Vagina (tissue), 2 donors: ENCODE data around the gene MT3. TPM values are rescaled to one million over a fixed set of nuclear protein-coding genes. Genes with fewer than 3 reads are reported as not detected.
A peak's percentile ranks its signal among the peaks of the same experiment; 100 is the strongest.

Experiments
- DNase-seq, 2 donors: peaks; one replicate each; pipeline ENCODE4 v3.0.0-alpha.2; 2017; ENCODE audit errors: extremely low spot score in 2 of 2
- H3K27ac ChIP-seq: fragments of 200-600 bp; sonication (generic); one replicate; pipeline ENCODE4 v1.5.1; 2019
- H3K27me3 ChIP-seq: fragments of 200-600 bp; sonication (generic); one replicate; pipeline ENCODE4 v1.5.1; 2019
- H3K36me3 ChIP-seq, 2 donors: fragments of 200-600 bp; sonication (generic); one replicate each; pipeline ENCODE4 v1.5.1; 2017 to 2019
- H3K4me1 ChIP-seq: fragments of 200-600 bp; sonication (generic); one replicate; pipeline ENCODE4 v1.5.1; 2019
- H3K4me3 ChIP-seq, 2 donors: fragments of 200-600 bp; sonication (generic); 1 replicate in 1 of 2; 2 replicates in 1 of 2; pipeline ENCODE4 v1.5.1; 2016 to 2019
- H3K9me3 ChIP-seq: fragments of 200-600 bp; sonication (generic); one replicate; pipeline ENCODE4 v1.5.1; 2019
- CTCF ChIP-seq, 3 experiments: fragments of 450-650 bp in 2 of 3; fragments of 200-600 bp in 1 of 3; sonication (generic) in 1 of 3; IDR thresholded peaks; one replicate each; pipeline ENCODE4 v1.5.1; 2017 to 2019; ENCODE audit warnings: antibody characterized with exemption in 3 of 3, mild to moderate bottlenecking in 2 of 3, moderate library complexity in 2 of 3
- POLR2A ChIP-seq, 2 donors: fragments of 450-650 bp; IDR thresholded peaks; one replicate each; pipeline ENCODE4 v1.6.1; 2017; ENCODE audit warnings: antibody characterized with exemption in 2 of 2, mild to moderate bottlenecking in 2 of 2, moderate library complexity in 2 of 2
- POLR2AphosphoS5 ChIP-seq, 2 donors: sonication (generic); formaldehyde crosslinking; IDR thresholded peaks; one replicate each; pipeline ENCODE4 v1.9.0; 2017; ENCODE audit warnings: antibody characterized with exemption in 2 of 2, mild to moderate bottlenecking in 2 of 2, low read depth in 1 of 2; ENCODE audit not compliant: insufficient read depth in 1 of 2
- intact Hi-C: fragments of 100-400 bp; cut with DNase I; formaldehyde crosslinking; loops from one replicate; pipeline ENCODE4 v1.15.1; 2023
- total RNA-seq: library from RNA; depleted of rRNA; stranded (reverse); fragments of >200 nt; gene quantifications from one replicate; pipeline ENCODE4 v1.2.3, GENCODE V29; 2016

MT3 gene
- total RNA-seq = 12.8 TPM

- H3K4me1 ChIP-seq = peaks cover 10% of the 10 kb centered on the region
- H3K27ac ChIP-seq = no peak within 1 kb of the TSS
- intact Hi-C loops = no loop called here
- peak within 1 kb of the TSS; percentile 38 to 42 for H3K4me3 ChIP-seq
- DNase-seq = no peak
- no peak for TF ChIP-seq CTCF (IDR thresholded peaks at IDR 0.05)
- TF ChIP-seq POLR2A (IDR thresholded peaks at IDR 0.05) = no peak
- TF ChIP-seq POLR2AphosphoS5 (IDR thresholded peaks at IDR 0.05; ENCODE audit: insufficient read depth in 1 of 2, low read depth in 1 of 2) = no peak
- peaks cover 4% of the 10 kb centered on the region for H3K27me3 ChIP-seq
- no peaks in the 10 kb centered on the region for H3K36me3 ChIP-seq
- no peaks in the 10 kb centered on the region for H3K9me3 ChIP-seq
Measured at GRCh38 chr16:56589141-56590039, at the start of gene MT3. Gene MT3 (plus strand): TSS chr16:56589528. CDS start chr16:56589591, 63 bp downstream.

- Histone ChIP-seq H3K9me3 (no peaks in the 10 kb centered on the region), H3K4me1 (no peaks in the 10 kb centered on the region), H3K27ac (peak overlapping the region; percentile 83), H3K36me3 (no peaks in the 10 kb centered on the region), H3K27me3 (no peaks in the 10 kb centered on the region), H3K4me3 (no peak overlapping the region)
- TF ChIP-seq POLR2A (IDR thresholded peaks at IDR 0.05) = no peak
- intact Hi-C loops = no loop called here
- no peak for DNase-seq
Measured at GRCh38 chr16:56539656-56540055, 49.7 kb upstream of the MT3 start.

- no peak for TF ChIP-seq POLR2A (IDR thresholded peaks at IDR 0.05)
- no peak for TF ChIP-seq CTCF (IDR thresholded peaks at IDR 0.05)
- TF ChIP-seq POLR2AphosphoS5 (IDR thresholded peaks at IDR 0.05; ENCODE audit: insufficient read depth in 1 of 2, low read depth in 1 of 2) = no peak
- Histone ChIP-seq H3K27me3 (no peaks in the 10 kb centered on the region), H3K36me3 (no peaks in the 10 kb centered on the region), H3K9me3 (no peaks in the 10 kb centered on the region), H3K27ac (peak overlapping the region; percentile 83), H3K4me3 (no peak overlapping the region), H3K4me1 (peaks cover 4% of the 10 kb centered on the region)
- DNase-seq = no peak
- intact Hi-C loops = no loop called here
Measured at GRCh38 chr16:56542039-56542438, 47.3 kb upstream of the MT3 start.

- Histone ChIP-seq H3K27ac (peak overlapping the region; percentile 73), H3K9me3 (no peaks in the 10 kb centered on the region), H3K36me3 (no peaks in the 10 kb centered on the region), H3K4me1 (peaks cover 57% of the 10 kb centered on the region), H3K4me3 (no peak overlapping the region), H3K27me3 (no peaks in the 10 kb centered on the region)
- intact Hi-C loops = no loop called here
- no peak for TF ChIP-seq POLR2A (IDR thresholded peaks at IDR 0.05)
- TF ChIP-seq POLR2AphosphoS5 (IDR thresholded peaks at IDR 0.05; ENCODE audit: insufficient read depth in 1 of 2, low read depth in 1 of 2) = peak in 1 of 2 donors; percentile 38
- DNase-seq = peak in 1 of 2 donors; percentile 91
Measured at GRCh38 chr16:56547120-56547948, 42.0 kb upstream of the MT3 start.

GRCh38 chr16:56547949-56548567 lies 41.3 kb upstream of the MT3 start:
- H3K36me3 ChIP-seq = no peaks in the 10 kb centered on the region
- TF ChIP-seq CTCF (IDR thresholded peaks at IDR 0.05) = no peak
- TF ChIP-seq POLR2AphosphoS5 (IDR thresholded peaks at IDR 0.05; ENCODE audit: insufficient read depth in 1 of 2, low read depth in 1 of 2) = no peak
- no peak for TF ChIP-seq POLR2A (IDR thresholded peaks at IDR 0.05)

More at GRCh38 chr16:56547949-56548567, 41.3 kb upstream of the MT3 start:
- intact Hi-C loops = no loop called here
- no peak for DNase-seq
- H3K9me3 ChIP-seq = no peaks in the 10 kb centered on the region
- peak overlapping the region; percentile 73 for H3K27ac ChIP-seq
- H3K27me3 ChIP-seq = no peaks in the 10 kb centered on the region
- H3K4me1 ChIP-seq = peaks cover 64% of the 10 kb centered on the region
- H3K4me3 ChIP-seq = no peak overlapping the region
